ENCODE results near the gene ACVR1. TPM values are rescaled to one million over a fixed set of nuclear protein-coding genes. Genes with fewer than 3 reads are reported as not detected.
"Not testable (repeated sequence)": the region's sequence is repeated elsewhere in the genome, so short reads cannot be mapped to it uniquely, and the experiment has no call there.

Gene ACVR1
- total RNA-seq, 1 donor from 2014 or later, result 17.1 TPM

GRCh38 chr2:157761520-157761919, 114.6 kb downstream of the ACVR1 start:
- Histone ChIP-seq H3K36me3 (ENCODE audit: control insufficient read depth, insufficient read depth, low read length) (peaks cover 10% of the 10 kb centered on the region), H3K27me3 (ENCODE audit: control insufficient read depth, insufficient read depth, low read length) (no peaks in the 10 kb centered on the region), H3K4me3 (ENCODE audit: low read depth, low read length) (no peak overlapping the region)
- no peak for DNase-seq (ENCODE audit: low read depth)
- no peak for FAIRE-seq
- TF ChIP-seq CTCF (IDR thresholded peaks at IDR 0.05; ENCODE audit: insufficient read depth, low read length, severe bottlenecking), result no peak

- no peak for FAIRE-seq
- no peak for DNase-seq (ENCODE audit: low read depth)
Measured at GRCh38 chr2:157760949-157761348, 115.2 kb downstream of the ACVR1 start.

GRCh38 chr2:157759855-157760254, 116.3 kb downstream of the ACVR1 start:
- TF ChIP-seq CTCF (IDR thresholded peaks at IDR 0.05; ENCODE audit: insufficient read depth, low read length, severe bottlenecking), result no peak
- DNase-seq (ENCODE audit: low read depth) (no peak), FAIRE-seq (no peak)
- H3K36me3 ChIP-seq (ENCODE audit: control insufficient read depth, insufficient read depth, low read length), result peaks cover 6% of the 10 kb centered on the region
- no peak overlapping the region for H3K4me3 ChIP-seq (ENCODE audit: low read depth, low read length)
- H3K27me3 ChIP-seq (ENCODE audit: control insufficient read depth, insufficient read depth, low read length), result no peaks in the 10 kb centered on the region

More at GRCh38 chr2:157760949-157761348, 115.2 kb downstream of the ACVR1 start:
- H3K36me3 ChIP-seq (ENCODE audit: control insufficient read depth, insufficient read depth, low read length), result peaks cover 10% of the 10 kb centered on the region
- H3K27me3 ChIP-seq (ENCODE audit: control insufficient read depth, insufficient read depth, low read length), result no peaks in the 10 kb centered on the region
- no peak for TF ChIP-seq CTCF (IDR thresholded peaks at IDR 0.05; ENCODE audit: insufficient read depth, low read length, severe bottlenecking)
- H3K4me3 ChIP-seq (ENCODE audit: low read depth, low read length), result no peak overlapping the region

- DNase-seq (ENCODE audit: low read depth) (peak; percentile 69), FAIRE-seq (no peak)
- Histone ChIP-seq H3K27me3 (ENCODE audit: control insufficient read depth, insufficient read depth, low read length) (no peaks in the 10 kb centered on the region), H3K4me3 (ENCODE audit: low read depth, low read length) (no peak overlapping the region), H3K36me3 (ENCODE audit: control insufficient read depth, insufficient read depth, low read length) (peaks cover 5% of the 10 kb centered on the region)
- TF ChIP-seq CTCF (IDR thresholded peaks at IDR 0.05; ENCODE audit: insufficient read depth, low read length, severe bottlenecking), result no peak
Measured at GRCh38 chr2:157758586-157758985, 117.5 kb downstream of the ACVR1 start.

GRCh38 chr2:157757500-157757899, 118.6 kb downstream of the ACVR1 start:
- FAIRE-seq (no peak), DNase-seq (ENCODE audit: low read depth) (no peak)
- no peak for TF ChIP-seq CTCF (IDR thresholded peaks at IDR 0.05; ENCODE audit: insufficient read depth, low read length, severe bottlenecking)
- no peak overlapping the region for H3K4me3 ChIP-seq (ENCODE audit: low read depth, low read length)
- H3K27me3 ChIP-seq (ENCODE audit: control insufficient read depth, insufficient read depth, low read length), result no peaks in the 10 kb centered on the region
- peaks cover 3% of the 10 kb centered on the region for H3K36me3 ChIP-seq (ENCODE audit: control insufficient read depth, insufficient read depth, low read length)

- H3K4me3 ChIP-seq (ENCODE audit: low read depth, low read length); DNase-seq (ENCODE audit: low read depth); H3K36me3 ChIP-seq (ENCODE audit: control insufficient read depth, insufficient read depth, low read length); FAIRE-seq; H3K27me3 ChIP-seq (ENCODE audit: control insufficient read depth, insufficient read depth, low read length): not testable (repeated sequence)
Measured at GRCh38 chr2:157756447-157756846, 119.7 kb downstream of the ACVR1 start.
